GM12878 (cell line): ENCODE measurements around the gene DCAF4L1. TPM values are rescaled to one million over a fixed set of nuclear protein-coding genes. Genes with fewer than 3 reads are reported as not detected.

Experiments used
- ATAC-seq: fragments of 200-7000 bp; cut with Tn5 transposase; 3 replicates; pipeline ENCODE4 v1.9.1; 2020; ENCODE audit warnings: mild to moderate bottlenecking, moderate library complexity
- BruUV-seq: library from RNA; stranded (reverse); fragments of 400-500 nt; replicated peaks from 2 replicates; lab custom pipeline; 2021; lab: Mats Ljungman, UMichigan
- CTCF ChIA-PET: fragments of 300-600 bp; sonication (Branson Sonifier 250); formaldehyde crosslinking; extraction: SDS; loops from one replicate; lab custom pipeline; 2021; ENCODE audit warnings: inconsistent platforms; lab: Yijun Ruan, JAX
- POLR2A ChIA-PET: fragments of 350-600 bp; formaldehyde crosslinking; extraction: SDS; loops from one replicate; lab custom pipeline; 2021; ENCODE audit warnings: inconsistent platforms; lab: Charles Lee
- RAD21 ChIA-PET: fragments of 300-600 bp; sonication (Branson Sonifier 250); formaldehyde crosslinking; loops from one replicate; lab custom pipeline; 2023; ENCODE audit warnings: antibody characterized with exemption; ENCODE audit not compliant: unreplicated experiment; lab: Charles Lee
- SMC1A ChIA-PET: fragments of 300-600 bp; sonication (Branson Sonifier 250); formaldehyde crosslinking; loops from one replicate; lab custom pipeline; 2023; ENCODE audit not compliant: unreplicated experiment, uncharacterized antibody; lab: Charles Lee
- DNase-seq: peaks from one replicate; pipeline ENCODE4 v3.0.0-alpha.2; 2011; ENCODE audit warnings: low read depth, low spot score
- FAIRE-seq: peaks from 3 replicates; lab custom pipeline; 2011; peaks lifted over from hg19 to GRCh38; lab: Jason Lieb, UNC
- H2AFZ ChIP-seq: 2 replicates; pipeline ENCODE4 v1.6.0; 2011; ENCODE audit warnings: low read depth, low read length, control low read depth; ENCODE audit not compliant: control insufficient read depth
- H3K27ac ChIP-seq: 2 replicates; pipeline ENCODE4 v1.5.1; 2011; ENCODE audit warnings: control low read depth; ENCODE audit not compliant: control insufficient read depth, insufficient read depth
- H3K27me3 ChIP-seq, 2 experiments: replicated peaks in 1 of 2; 2 replicates each; pipeline versions ENCODE4 v1.6.0 to v1.6.1; 2011; ENCODE audit warnings: low read length in 1 of 2; ENCODE audit not compliant: control insufficient read depth in 2 of 2, insufficient read depth in 2 of 2
- H3K36me3 ChIP-seq, 2 experiments: 2 replicates each; pipeline ENCODE4 v1.5.1; 2011; ENCODE audit warnings: low read length in 1 of 2; ENCODE audit not compliant: control insufficient read depth in 2 of 2, insufficient read depth in 2 of 2
- H3K4me1 ChIP-seq: 2 replicates; pipeline ENCODE4 v1.6.1; 2011; ENCODE audit warnings: mild to moderate bottlenecking, low read length, moderate library complexity, mixed read lengths; ENCODE audit not compliant: control insufficient read depth, insufficient read depth
- H3K4me2 ChIP-seq: 2 replicates; pipeline ENCODE4 v1.6.0; 2011; ENCODE audit warnings: control low read depth; ENCODE audit not compliant: control insufficient read depth, insufficient read depth
- H3K4me3 ChIP-seq: fragments of 200-600 bp; sonication (generic); 2 replicates; pipeline ENCODE4 v1.5.1; 2016
- H3K79me2 ChIP-seq: 2 replicates; pipeline ENCODE4 v1.6.0; 2011; ENCODE audit warnings: low read length; ENCODE audit not compliant: control insufficient read depth, insufficient read depth
- H3K9ac ChIP-seq: 2 replicates; pipeline ENCODE4 v1.8.0; 2011; ENCODE audit warnings: low read length, control low read depth, mixed read lengths; ENCODE audit not compliant: control insufficient read depth, insufficient read depth
- H3K9me3 ChIP-seq: replicated peaks from 3 replicates; pipeline ENCODE4 v1.5.1; 2011; ENCODE audit warnings: mild to moderate bottlenecking, low read length; ENCODE audit not compliant: control insufficient read depth, insufficient read depth
- H4K20me1 ChIP-seq: 2 replicates; pipeline ENCODE4 v1.6.0; 2011; ENCODE audit not compliant: control insufficient read depth, insufficient read depth
- JUND ChIP-seq: IDR thresholded peaks from 2 replicates; pipeline ENCODE4 v1.6.1; 2012; ENCODE audit warnings: low read depth, mild to moderate bottlenecking, low read length, improper control_type of control experiment, moderate library complexity
- MEF2A ChIP-seq: IDR thresholded peaks from 2 replicates; pipeline ENCODE4 v1.6.1; 2011; ENCODE audit warnings: low read depth, mild to moderate bottlenecking, low read length, moderate library complexity; ENCODE audit not compliant: insufficient read depth
- NR2C1 ChIP-seq: fragments of 450-650 bp; IDR thresholded peaks from 2 replicates; pipeline ENCODE4 v1.6.1; 2017; ENCODE audit warnings: antibody characterized with exemption, mild to moderate bottlenecking, moderate library complexity
- ZBED1 ChIP-seq: IDR thresholded peaks from 2 replicates; pipeline ENCODE4 v1.6.1; 2016; ENCODE audit warnings: borderline replicate concordance
- WGBS: methylation state at CpG from one replicate; pipeline ENCODE4 v1.1.6; 2016; ENCODE audit warnings: low lambda C conversion rate; ENCODE audit not compliant: insufficient replicate concordance, insufficient coverage; ENCODE audit errors: missing lambda C conversion rate; 5-methylcytosine and 5-hydroxymethylcytosine counted together
- in situ Hi-C: fragments of 300-500 bp; cut with MboI; formaldehyde crosslinking; loops from 9 replicates; pipeline ENCODE4 v1.14.3; 2018; ENCODE audit warnings: mixed read lengths
- intact Hi-C: fragments of 100-400 bp; cut with micrococcal nuclease; formaldehyde crosslinking; loops from one replicate; pipeline ENCODE4 v1.14.2; 2022; ENCODE audit not compliant: unreplicated experiment
- polyA plus RNA-seq, 11 experiments: library from polyadenylated mRNA; depleted of rRNA in 4 of 11; unstranded in 6 of 11; stranded (reverse) in 5 of 11; fragments of >200 nt; fragmentation: Nextera tagmentation in 4 of 11; fragmentation: Illumina TruSeq in 1 of 11; extraction: Ambion mirVana in 4 of 11; extraction: Trizol in 1 of 11; gene quantifications; 1 replicate in 1 of 11; 2 replicates in 10 of 11; pipeline versions ENCODE4 v1.2.1 to v1.2.3, GENCODE V29; 2011 to 2016; ENCODE audit warnings: inconsistent platforms in 2 of 11, missing spikeins in 2 of 11, low read depth in 1 of 11
- total RNA-seq, 4 experiments: library from RNA; depleted of rRNA in 3 of 4; stranded (reverse); fragments of >200 nt in 3 of 4; fragmentation: Illumina TruSeq in 1 of 4; extraction: Trizol in 1 of 4; gene quantifications; 2 replicates each; pipeline versions ENCODE4 v1.2.1 to v1.2.3, GENCODE V29; 2013 to 2021
- TF ChIP-seq, protein P1 (sequence below): fragments of 450-650 bp; IDR thresholded peaks from 2 replicates; pipeline ENCODE4 v1.6.1; 2016; ENCODE audit warnings: mild to moderate bottlenecking
- TF ChIP-seq, protein P2 (sequence below): fragments of 450-650 bp; IDR thresholded peaks from 2 replicates; pipeline ENCODE4 v1.6.1; 2014; ENCODE audit warnings: mild to moderate bottlenecking
- TF ChIP-seq, protein P3 (sequence below): IDR thresholded peaks from 2 replicates; pipeline ENCODE4 v1.6.1; 2012; ENCODE audit warnings: low read depth, low read length, improper control_type of control experiment
- TF ChIP-seq, protein P4 (sequence below): IDR thresholded peaks from 2 replicates; pipeline ENCODE4 v1.6.1; 2011; ENCODE audit warnings: mild to moderate bottlenecking, low read depth, low read length, moderate library complexity; ENCODE audit not compliant: insufficient replicate concordance

The DCAF4L1 gene
- total and polyA plus RNA-seq, 10 of the 15 experiments (the other 5 are each of a cell fraction or from before 2014, with no cell fraction given): 0.04 to 0.48 (median 0.18) TPM

DNA sequence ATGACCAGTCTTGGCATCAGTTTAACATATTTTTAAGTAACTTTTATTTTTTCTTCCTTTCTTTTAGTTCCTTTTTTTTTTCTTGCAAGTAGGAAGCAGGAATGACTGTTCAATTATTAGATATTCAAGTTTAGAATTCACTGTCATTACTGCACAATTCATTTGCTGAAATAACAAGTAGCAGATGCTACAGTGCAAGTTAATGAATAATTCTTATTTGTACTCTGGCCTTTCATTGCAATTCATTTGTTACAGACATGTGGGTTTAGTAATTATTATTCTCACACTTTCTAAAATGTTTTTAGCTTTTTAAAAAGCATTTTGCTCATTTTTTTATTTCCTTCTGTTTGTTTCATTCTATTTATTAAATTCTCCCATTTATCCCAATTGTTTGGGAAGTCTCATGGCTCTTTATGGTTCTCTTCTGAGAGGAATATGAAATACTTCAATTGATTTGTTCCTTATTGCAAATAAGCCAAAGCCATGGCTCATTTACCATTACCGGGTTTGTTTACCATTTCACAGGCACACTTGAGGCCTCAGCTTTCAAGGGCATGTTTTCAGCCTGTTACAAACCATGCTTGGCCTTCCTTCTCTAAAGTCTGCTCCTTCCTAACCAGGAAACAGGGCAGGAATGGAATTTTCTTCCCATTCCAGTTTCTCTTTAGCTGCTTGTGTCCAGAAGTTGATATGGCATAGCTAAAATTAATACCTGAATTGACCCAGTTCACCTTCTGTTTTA, 4.6 kb upstream of the DCAF4L1 start (continued):
- TF ChIP-seq, protein P1, sequence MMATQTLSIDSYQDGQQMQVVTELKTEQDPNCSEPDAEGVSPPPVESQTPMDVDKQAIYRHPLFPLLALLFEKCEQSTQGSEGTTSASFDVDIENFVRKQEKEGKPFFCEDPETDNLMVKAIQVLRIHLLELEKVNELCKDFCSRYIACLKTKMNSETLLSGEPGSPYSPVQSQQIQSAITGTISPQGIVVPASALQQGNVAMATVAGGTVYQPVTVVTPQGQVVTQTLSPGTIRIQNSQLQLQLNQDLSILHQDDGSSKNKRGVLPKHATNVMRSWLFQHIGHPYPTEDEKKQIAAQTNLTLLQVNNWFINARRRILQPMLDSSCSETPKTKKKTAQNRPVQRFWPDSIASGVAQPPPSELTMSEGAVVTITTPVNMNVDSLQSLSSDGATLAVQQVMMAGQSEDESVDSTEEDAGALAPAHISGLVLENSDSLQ: no peak
- TF ChIP-seq, protein P2, sequence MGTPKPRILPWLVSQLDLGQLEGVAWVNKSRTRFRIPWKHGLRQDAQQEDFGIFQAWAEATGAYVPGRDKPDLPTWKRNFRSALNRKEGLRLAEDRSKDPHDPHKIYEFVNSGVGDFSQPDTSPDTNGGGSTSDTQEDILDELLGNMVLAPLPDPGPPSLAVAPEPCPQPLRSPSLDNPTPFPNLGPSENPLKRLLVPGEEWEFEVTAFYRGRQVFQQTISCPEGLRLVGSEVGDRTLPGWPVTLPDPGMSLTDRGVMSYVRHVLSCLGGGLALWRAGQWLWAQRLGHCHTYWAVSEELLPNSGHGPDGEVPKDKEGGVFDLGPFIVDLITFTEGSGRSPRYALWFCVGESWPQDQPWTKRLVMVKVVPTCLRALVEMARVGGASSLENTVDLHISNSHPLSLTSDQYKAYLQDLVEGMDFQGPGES: no peak

DNA sequence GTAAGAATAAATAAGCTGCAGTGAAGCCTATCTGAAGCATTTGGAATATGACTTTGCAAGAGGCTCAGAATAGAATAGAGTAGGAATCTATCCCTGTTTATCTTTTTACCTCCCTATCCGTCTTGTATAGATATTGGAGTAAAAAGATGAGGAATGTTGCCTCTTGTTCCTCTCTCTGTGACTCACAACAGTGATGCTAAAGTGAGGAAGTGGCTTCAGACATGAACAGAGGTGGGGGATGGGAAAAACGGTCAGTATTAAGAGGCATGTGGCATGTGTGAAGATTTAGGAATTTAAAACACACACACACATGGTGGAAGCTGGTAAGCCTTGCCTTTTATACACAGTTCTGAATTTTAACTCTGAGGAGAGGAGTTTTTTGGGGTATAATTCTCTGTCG, 3.8 kb upstream of the DCAF4L1 start:
- Histone ChIP-seq H3K27me3 (no peaks in the 10 kb centered on the region), H2AFZ (no peak overlapping the region), H3K4me3 (no peak overlapping the region), H3K79me2 (no peaks in the 10 kb centered on the region), H3K9me3 (no peaks in the 10 kb centered on the region; the same call in 2 of the 3 replicates), H3K4me1 (no peaks in the 10 kb centered on the region), H3K9ac (no peak overlapping the region), H4K20me1 (no peaks in the 10 kb centered on the region), H3K27ac (no peak overlapping the region), H3K4me2 (no peak overlapping the region), H3K36me3 (no peaks in the 10 kb centered on the region)
- ChIA-PET RAD21 (no interaction called here), POLR2A (no interaction called here), CTCF (interaction anchor here (1.2 kb wide), 1 partner anchor 14 kb away, joined by 3 read pairs; no protein-coding TSS in a partner anchor), SMC1A (interaction anchor here (0.6 kb wide), 1 partner anchor 189 kb away, joined by 4 read pairs; no protein-coding TSS in a partner anchor)
- no TSS peak for BruUV-seq
- WGBS: 32% methylated on average over 3 of the region's 3 CpGs
- DNase-seq (no peak), FAIRE-seq (no peak), ATAC-seq (no peak)
- in situ Hi-C loops (no loop called here), intact Hi-C loops (no loop called here)
- TF ChIP-seq, protein P3, sequence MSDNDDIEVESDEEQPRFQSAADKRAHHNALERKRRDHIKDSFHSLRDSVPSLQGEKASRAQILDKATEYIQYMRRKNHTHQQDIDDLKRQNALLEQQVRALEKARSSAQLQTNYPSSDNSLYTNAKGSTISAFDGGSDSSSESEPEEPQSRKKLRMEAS: no peak
- TF ChIP-seq MEF2A (no peak), JUND (no peak), ZBED1 (no peak), NR2C1 (no peak)
- TF ChIP-seq, protein P4, sequence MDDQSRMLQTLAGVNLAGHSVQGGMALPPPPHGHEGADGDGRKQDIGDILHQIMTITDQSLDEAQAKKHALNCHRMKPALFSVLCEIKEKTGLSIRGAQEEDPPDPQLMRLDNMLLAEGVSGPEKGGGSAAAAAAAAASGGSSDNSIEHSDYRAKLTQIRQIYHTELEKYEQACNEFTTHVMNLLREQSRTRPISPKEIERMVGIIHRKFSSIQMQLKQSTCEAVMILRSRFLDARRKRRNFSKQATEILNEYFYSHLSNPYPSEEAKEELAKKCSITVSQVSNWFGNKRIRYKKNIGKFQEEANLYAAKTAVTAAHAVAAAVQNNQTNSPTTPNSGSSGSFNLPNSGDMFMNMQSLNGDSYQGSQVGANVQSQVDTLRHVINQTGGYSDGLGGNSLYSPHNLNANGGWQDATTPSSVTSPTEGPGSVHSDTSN: no peak
